HEK293 (cell line): ENCODE results near the gene ROR2.

Experiments
- ATF2 ChIP-seq: fragments of 450-650 bp; formaldehyde crosslinking; IDR thresholded peaks from 2 replicates; pipeline ENCODE4 v1.5.1; 2016; ENCODE audit warnings: missing biosample characterization, missing genetic modification characterization, low read depth
- CTCF ChIP-seq: fragments of 450-650 bp; formaldehyde crosslinking; IDR thresholded peaks from 2 replicates; pipeline ENCODE4 v1.5.1; 2016; ENCODE audit warnings: missing biosample characterization, missing genetic modification characterization
- WT1 ChIP-seq: fragments of 450-650 bp; formaldehyde crosslinking; IDR thresholded peaks from 2 replicates; pipeline ENCODE4 v1.5.1; 2016; ENCODE audit warnings: missing biosample characterization, missing genetic modification characterization
- YY1 ChIP-seq: fragments of 450-650 bp; formaldehyde crosslinking; IDR thresholded peaks from 2 replicates; pipeline ENCODE4 v1.5.1; 2018; ENCODE audit warnings: missing biosample characterization, missing genetic modification characterization
- ZBTB1 ChIP-seq: fragments of 450-650 bp; formaldehyde crosslinking; IDR thresholded peaks from 2 replicates; pipeline ENCODE4 v1.5.1; 2016; ENCODE audit warnings: missing biosample characterization, missing genetic modification characterization
- ZBTB21 ChIP-seq: fragments of 450-650 bp; formaldehyde crosslinking; IDR thresholded peaks from 2 replicates; pipeline ENCODE4 v1.5.1; 2017; ENCODE audit warnings: missing biosample characterization, missing genetic modification characterization
- ZBTB48 ChIP-seq: fragments of 450-650 bp; formaldehyde crosslinking; IDR thresholded peaks from 2 replicates; pipeline ENCODE4 v1.5.1; 2016; ENCODE audit warnings: missing biosample characterization, missing genetic modification characterization
- ZNF274 ChIP-seq, 2 experiments: fragments of 200-500 bp in 1 of 2; fragments of 450-650 bp in 1 of 2; sonication (Bioruptor generic) in 1 of 2; formaldehyde crosslinking in 1 of 2; IDR thresholded peaks; 2 replicates each; pipeline versions ENCODE4 v1.5.1 to v1.6.1; 2014 to 2016; ENCODE audit warnings: borderline replicate concordance in 1 of 2, inconsistent platforms in 1 of 2, low read length in 1 of 2, missing biosample characterization in 1 of 2, missing genetic modification characterization in 1 of 2
- ZNF311 ChIP-seq: fragments of 450-650 bp; formaldehyde crosslinking; IDR thresholded peaks from 2 replicates; pipeline ENCODE4 v1.5.1; 2017; ENCODE audit warnings: missing biosample characterization, missing genetic modification characterization, borderline replicate concordance
- ZNF423 ChIP-seq: fragments of 450-650 bp; formaldehyde crosslinking; IDR thresholded peaks from 2 replicates; pipeline ENCODE4 v1.5.1; 2016; ENCODE audit warnings: missing biosample characterization, missing genetic modification characterization
- ZNF555 ChIP-seq: fragments of 450-650 bp; formaldehyde crosslinking; conservative IDR thresholded peaks from 2 replicates; pipeline ENCODE4 v1.5.1; 2017; ENCODE audit warnings: missing biosample characterization, mild to moderate bottlenecking, missing genetic modification characterization, inconsistent platforms
- ZNF670 ChIP-seq: fragments of 450-650 bp; formaldehyde crosslinking; IDR thresholded peaks from 2 replicates; pipeline ENCODE4 v1.5.1; 2016; ENCODE audit warnings: missing biosample characterization, missing genetic modification characterization, low read depth
- ZNF704 ChIP-seq: fragments of 450-650 bp; formaldehyde crosslinking; IDR thresholded peaks from 2 replicates; pipeline ENCODE4 v1.5.1; 2016; ENCODE audit warnings: missing biosample characterization, missing genetic modification characterization
- ZNF791 ChIP-seq: fragments of 450-650 bp; formaldehyde crosslinking; IDR thresholded peaks from 2 replicates; pipeline ENCODE4 v1.5.1; 2016; ENCODE audit warnings: missing biosample characterization, missing genetic modification characterization

- no peak for TF ChIP-seq YY1
- no peak for TF ChIP-seq CTCF
- TF ChIP-seq ZNF311 (tag by site-specific recombination): no peak
- no peak for TF ChIP-seq ZNF423 (tag by site-specific recombination)
- TF ChIP-seq ATF2 (tag by site-specific recombination): no peak
- TF ChIP-seq ZNF555 (tag by site-specific recombination): no peak
- TF ChIP-seq WT1 (tag by site-specific recombination): no peak
- TF ChIP-seq ZNF670 (tag by site-specific recombination): no peak
- no peak for TF ChIP-seq ZBTB48 (tag by site-specific recombination)
- no peak for TF ChIP-seq ZNF274 (IDR thresholded peaks at IDR 0.05; ENCODE audit: low read length)
- no peak for TF ChIP-seq ZNF274 (tag by site-specific recombination; IDR thresholded peaks at IDR 0.05; ENCODE audit: borderline replicate concordance)
- no peak for TF ChIP-seq ZBTB1 (tag by site-specific recombination)
- TF ChIP-seq ZBTB21 (tag by site-specific recombination): no peak
- TF ChIP-seq ZNF704 (tag by site-specific recombination): no peak
- no peak for TF ChIP-seq ZNF791 (tag by site-specific recombination)
Observed at GRCh38 chr9:91820126-91820750, 129.8 kb downstream of the ROR2 start.
